ENCODE measurements around the gene DUSP1.
"Not testable (repeated sequence)": the region's sequence is repeated elsewhere in the genome, so short reads cannot be mapped to it uniquely, and the experiment has no call there.

Gene DUSP1

GRCh38 chr5:172796306-172796705 lies 25.3 kb upstream of the DUSP1 start:
- no peak for DNase-seq

- no peak for DNase-seq
Observed at GRCh38 chr5:172795318-172795977, 24.5 kb upstream of the DUSP1 start.

DNA sequence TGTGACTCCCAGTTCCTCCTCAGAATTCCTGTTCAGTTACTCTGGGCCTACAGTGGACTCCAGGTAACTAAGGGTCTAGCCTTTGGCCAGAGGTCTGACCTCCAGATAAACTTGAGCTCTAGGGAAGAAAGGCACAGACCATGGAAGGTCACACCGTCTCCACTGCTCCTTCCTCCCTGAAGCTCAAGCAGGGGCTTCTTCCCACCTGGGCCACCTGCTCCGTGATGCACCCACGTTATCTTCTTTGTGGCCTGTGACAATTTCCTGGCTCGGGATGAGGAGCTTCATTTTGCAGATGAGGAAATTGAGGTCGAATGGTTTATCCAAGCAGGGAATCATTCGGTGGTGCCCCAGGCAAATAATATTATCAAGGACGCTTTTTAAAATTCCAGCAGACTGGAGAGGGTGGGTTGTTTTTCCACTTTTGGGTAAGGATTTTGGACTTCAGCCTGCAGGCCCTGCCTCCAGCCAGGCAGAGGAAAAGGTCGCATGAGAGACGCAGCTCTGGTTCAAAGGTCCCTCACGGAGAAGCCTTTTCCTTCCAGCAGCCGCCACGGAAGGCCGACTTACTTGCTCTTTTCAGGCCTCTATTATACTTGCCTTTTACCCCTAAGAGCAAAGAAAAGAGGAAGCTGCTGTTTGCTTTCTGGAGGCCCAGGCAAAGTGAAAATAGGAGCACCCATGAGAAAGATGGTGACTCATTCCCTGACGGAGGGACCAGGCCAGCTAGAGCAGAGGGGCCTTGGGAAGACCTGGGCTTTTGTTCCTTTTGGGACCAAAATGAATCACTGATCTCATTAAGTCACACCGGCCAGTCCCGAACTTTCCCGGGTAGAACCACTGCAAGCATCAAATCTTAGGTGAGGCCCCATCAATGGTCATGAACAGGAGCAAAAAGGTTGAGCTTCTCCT lies 22.8 kb upstream of the DUSP1 start:
- no peak for DNase-seq

DNA sequence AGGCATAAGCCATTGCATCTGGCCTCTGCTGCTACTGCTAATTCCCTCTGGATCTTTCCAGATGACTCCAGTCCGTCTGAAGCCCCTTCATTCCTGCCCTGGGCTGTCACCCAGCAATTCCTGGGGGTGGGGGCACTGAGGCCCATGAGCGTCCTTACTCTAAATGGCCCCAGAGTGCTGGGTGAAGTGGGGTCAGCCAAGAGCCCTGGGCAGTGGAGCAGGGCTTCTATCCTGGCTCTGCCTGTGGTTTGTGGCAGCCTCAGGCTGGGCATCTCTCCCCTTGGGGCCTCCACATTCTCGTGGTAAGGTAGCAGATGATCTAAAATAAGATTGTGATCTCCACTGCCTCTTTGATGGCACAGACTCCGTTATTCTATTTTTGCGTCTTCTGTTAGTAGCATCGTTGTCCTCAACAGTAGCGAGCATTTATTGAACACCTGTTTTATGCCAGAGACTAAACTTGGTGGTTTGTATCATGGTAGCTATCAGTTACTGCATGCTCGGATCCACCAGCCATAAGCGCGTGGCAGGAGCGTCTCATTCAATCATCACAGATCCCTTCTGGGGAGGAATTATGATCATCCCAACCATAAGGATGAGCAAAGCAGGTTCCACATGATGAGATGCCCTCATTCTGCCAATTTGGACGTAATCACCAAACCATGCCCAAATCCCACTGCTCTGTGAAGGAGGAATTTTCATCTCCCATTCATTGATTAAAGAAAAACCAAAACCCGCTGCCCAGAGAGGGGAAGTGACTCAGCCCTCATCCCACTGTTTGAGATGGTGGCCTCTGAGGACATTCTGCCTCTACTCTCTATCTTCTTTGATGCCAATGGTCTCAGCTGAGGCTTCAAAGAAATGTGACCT lies 21.9 kb upstream of the DUSP1 start:
- no peak for DNase-seq

- no peak for DNase-seq
Observed at GRCh38 chr5:172791726-172792445, 20.9 kb upstream of the DUSP1 start.

GRCh38 chr5:172791286-172791685 lies 20.3 kb upstream of the DUSP1 start:
- no peak for DNase-seq

DNA sequence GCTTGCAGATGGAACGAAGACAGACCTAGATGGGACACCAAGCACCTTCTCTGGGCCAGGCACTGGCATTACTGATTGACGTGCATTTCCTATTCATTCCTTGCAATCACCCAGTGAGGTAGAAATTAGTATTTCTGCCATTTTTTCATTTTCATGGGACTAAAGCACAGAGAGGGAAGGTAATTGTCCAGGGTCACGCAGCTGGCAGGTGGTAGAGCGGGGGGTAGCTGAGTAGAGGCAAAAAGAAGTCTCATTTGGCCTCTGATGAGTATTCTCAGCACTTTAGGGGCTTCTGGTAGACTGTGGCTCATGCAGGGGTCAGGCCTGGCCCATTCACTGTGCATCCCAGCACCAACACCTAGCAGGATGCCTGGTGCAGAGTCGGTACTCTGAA lies 19.5 kb upstream of the DUSP1 start:
- no peak for DNase-seq

GRCh38 chr5:172789687-172790495 lies 18.9 kb upstream of the DUSP1 start:
- no peak for DNase-seq

DNA sequence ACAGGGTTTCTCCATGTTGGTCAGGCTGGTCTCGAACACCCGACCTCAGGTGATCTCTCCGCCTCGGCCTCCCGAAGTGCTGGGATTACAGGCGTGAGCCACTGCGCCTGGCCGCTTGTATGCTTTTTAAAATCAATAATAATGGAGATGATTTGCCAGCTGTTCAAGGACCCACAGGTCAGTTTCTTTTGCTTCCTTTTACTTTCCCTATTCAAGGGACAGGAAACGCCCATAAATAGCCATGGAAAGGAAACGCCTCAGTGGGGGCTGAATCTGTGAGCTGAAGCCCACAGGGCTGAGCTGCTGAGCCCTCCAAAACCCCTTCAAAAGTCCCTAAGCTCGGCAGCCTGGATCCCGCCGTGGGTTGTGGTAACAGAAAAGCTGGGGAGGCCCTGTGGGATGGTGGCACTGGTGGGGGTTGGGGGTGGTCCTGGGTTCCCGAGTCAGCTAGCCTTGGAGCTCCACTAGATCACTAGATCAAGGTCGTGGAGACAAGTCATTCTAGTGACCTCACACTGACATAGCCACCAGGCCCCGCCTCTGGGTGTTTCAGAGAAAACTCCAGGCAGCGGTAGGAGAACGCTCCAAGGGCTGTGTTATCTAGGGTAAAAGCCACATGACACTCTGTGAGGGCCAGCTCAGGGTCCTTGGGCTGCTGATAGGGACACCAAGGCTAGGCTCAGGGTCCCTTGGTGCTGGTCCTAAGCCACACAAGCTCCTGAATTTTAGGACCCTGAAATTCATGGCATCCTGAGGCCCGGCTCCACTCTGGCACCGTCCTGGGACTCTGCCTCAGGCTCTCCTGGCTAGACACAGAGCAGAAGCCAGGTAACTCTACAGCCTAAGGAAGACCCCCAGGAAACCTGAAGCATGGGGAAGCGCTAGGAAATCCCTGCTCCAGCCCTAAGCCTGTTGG lies 18.0 kb upstream of the DUSP1 start:
- no peak for DNase-seq

- DNase-seq = not testable (repeated sequence)
Observed at GRCh38 chr5:172787538-172787937, 16.5 kb upstream of the DUSP1 start.

DNA sequence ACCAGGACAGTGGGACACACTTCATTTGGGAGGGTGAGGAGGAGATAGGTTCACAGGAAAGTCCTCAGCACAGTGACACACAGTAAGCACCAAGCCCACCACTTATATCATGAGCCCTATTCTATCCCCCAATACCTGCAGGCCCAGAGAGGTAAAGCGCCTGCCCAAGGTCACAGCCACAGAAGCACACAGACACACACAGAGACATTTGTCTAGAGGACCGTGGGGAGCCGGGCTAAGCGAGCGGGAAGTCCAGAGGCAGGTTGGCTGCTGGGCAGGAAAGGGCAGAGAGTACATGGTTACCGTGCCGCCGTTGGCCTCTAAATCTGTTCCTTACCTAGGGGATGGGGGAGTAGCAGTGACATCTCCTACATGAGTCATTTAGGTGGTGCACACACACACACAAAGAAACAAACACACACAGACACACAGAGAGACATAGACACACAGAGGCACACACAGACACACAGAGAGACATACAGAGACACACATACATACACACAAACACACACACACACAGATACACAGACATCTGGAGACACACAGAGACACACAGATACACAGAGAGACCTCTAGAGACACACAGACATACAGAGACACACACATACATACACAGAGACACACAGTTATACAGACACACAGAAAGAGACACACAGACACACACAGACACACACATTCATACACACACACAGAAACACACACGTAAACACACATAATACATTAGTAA lies 15.9 kb upstream of the DUSP1 start:
- DNase-seq = no peak

DNA sequence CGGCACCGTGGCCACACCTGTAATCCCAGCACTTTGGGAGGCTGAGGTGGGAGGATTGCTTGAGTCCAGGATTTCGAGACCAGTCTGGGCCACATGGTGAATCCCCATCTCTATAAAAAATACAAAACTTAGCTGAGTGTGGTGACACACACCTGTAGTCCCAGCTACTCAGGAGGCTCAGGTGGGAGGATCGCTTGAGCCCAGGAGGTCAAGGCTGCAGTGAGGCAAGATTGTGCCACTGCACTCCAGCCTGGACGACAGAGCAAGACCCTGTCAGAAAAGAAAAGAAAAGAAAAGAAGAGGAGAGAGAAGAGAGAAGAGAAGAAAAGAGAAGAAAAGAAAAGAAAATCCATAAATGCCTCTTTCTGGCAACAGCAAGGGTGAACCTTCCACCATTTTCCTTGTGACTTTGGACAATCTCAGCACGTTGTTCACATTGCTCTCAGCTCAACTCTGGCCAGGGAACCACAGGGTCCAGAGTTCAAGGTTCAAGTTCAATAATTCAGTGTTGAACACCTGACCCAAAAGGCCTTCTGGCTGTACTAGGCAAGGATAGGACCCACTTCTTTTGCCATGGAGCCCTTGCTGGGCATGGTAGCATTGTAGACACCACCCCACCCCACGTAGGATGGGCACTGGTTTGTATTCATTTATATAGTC lies 14.6 kb upstream of the DUSP1 start:
- DNase-seq = no peak

GRCh38 chr5:172784162-172784561 lies 13.2 kb upstream of the DUSP1 start:
- DNase-seq = not testable (repeated sequence)

- not testable (repeated sequence) for DNase-seq
Observed at GRCh38 chr5:172783319-172783718, 12.3 kb upstream of the DUSP1 start.

DNA sequence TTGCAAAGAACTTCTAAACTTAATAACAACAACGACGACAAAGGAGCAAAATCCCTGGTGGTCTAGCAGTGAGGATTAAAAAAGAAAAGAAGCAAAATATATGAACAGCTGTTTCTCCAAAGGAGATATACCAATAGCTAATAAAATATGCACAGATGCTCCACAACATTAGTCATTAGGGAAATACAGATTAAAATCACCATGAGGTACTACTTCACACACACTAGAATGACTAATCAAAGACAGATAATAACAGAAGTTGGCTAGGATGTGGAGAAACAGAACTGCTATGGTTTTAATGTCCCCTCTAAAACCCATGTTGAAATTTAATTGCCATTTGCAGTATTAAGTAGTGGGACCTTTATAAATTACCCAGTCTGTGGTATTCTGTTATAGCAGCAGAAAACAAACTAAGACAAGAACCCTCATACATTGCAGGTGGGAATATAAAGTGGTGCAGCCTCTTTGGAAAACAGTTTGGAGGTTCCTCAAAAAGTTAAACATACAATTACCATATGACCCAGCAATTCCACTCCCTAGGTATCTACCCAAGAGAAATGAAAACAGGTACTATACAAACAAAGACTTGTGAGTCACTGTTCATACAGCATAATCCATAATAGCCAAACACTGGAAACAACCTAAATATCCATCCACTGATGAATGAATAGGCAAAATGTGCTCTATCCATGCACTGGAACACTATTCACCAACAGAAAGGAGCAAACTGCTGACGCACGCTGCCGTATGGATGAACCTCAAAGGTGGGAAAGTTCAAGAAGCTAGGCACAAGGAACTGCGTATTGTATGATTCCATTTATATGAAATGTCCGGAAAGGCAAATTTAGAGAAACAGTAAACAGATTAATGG lies 11.4 kb upstream of the DUSP1 start:
- no peak for DNase-seq

DNA sequence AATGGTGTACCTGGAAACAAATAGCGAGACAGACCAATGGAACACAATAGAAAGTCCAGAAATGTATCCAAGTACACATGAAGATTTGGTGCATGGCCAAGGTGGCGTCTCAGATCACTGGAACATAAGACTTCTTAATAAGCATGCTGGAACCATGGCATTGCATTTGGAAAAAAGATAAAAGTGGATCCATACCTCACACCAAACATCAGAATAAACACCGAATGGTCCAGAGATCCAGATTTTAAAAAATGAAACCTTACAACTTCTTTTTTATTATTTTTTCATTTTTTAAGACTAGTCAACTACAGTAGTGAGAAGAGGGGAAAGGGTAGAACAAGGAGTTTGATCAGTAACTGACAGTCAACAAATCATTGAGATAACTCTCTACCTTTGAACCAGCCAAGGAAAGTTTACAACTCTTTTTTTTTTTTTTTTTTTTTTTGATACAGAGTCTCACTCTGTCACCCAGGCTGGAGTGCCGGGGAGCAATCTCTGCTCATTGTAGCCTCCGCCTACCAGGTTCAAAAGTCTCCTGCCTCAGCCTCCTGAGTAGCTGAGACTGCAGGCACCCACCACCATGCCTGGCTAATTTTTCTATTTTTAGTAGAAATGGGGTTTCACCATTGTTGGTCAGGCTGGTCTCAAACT lies 8.8 kb upstream of the DUSP1 start:
- DNase-seq = no peak

Measured in activated CD8-positive, alpha-beta memory T cell treated with anti-CD3 and anti-CD28 coated beads, Interleukin-2, amount 50 U/mL, for 48 hours (primary cell).